WTC11 (cell line): ENCODE data around the gene ADCY2. TPM values are rescaled to one million over a fixed set of nuclear protein-coding genes. Genes with fewer than 3 reads are reported as not detected.

ENCODE experiments used
- ATAC-seq: fragments of 200-7000 bp; cut with Tn5 transposase; 2 replicates; pipeline ENCODE4 v1.10.0; 2021; ENCODE audit warnings: mild to moderate bottlenecking, moderate library complexity
- CTCF ChIA-PET: fragments of 300-600 bp; sonication (Branson Sonifier 250); formaldehyde crosslinking; loops from one replicate; lab custom pipeline; 2021; ENCODE audit warnings: antibody characterized with exemption; lab: Charles Lee
- POLR2A ChIA-PET: fragments of 350-600 bp; sonication (Branson Sonifier 250); formaldehyde crosslinking; loops from one replicate; lab custom pipeline; 2021; ENCODE audit warnings: antibody characterized with exemption; lab: Charles Lee
- DNase-seq: peaks from one replicate; pipeline ENCODE4 v3.0.0; 2021; ENCODE audit warnings: low spot score
- H3K27ac Mint-ChIP-seq: 2 replicates; pipeline ENCODE4 v1.8.0; 2021; ENCODE audit warnings: mixed read lengths
- H3K27me3 Mint-ChIP-seq: 2 replicates; pipeline ENCODE4 v1.8.0; 2021; ENCODE audit warnings: low read depth, mild to moderate bottlenecking, moderate library complexity, mixed read lengths
- H3K36me3 Mint-ChIP-seq: 2 replicates; pipeline ENCODE4 v1.8.0; 2021; ENCODE audit warnings: mixed read lengths
- H3K4me1 Mint-ChIP-seq: 2 replicates; pipeline ENCODE4 v1.8.0; 2022; ENCODE audit warnings: mixed read lengths
- H3K4me3 Mint-ChIP-seq: 2 replicates; pipeline ENCODE4 v1.8.0; 2021; ENCODE audit warnings: mild to moderate bottlenecking, moderate library complexity, mixed read lengths
- H3K9me3 Mint-ChIP-seq: 2 replicates; pipeline ENCODE4 v1.8.0; 2021; ENCODE audit warnings: mixed read lengths
- AFF4 ChIP-seq: sonication (generic); formaldehyde crosslinking; IDR thresholded peaks from 2 replicates; pipeline ENCODE4 v1.8.1; 2023; ENCODE audit warnings: mild to moderate bottlenecking, missing genetic modification reagents, borderline replicate concordance
- ATF2 ChIP-seq: sonication (generic); formaldehyde crosslinking; IDR thresholded peaks from 2 replicates; pipeline ENCODE4 v1.8.1; 2022; ENCODE audit warnings: low read depth, missing genetic modification reagents, borderline replicate concordance
- ATF3 ChIP-seq: sonication (generic); formaldehyde crosslinking; conservative IDR thresholded peaks from 2 replicates; pipeline ENCODE4 v1.8.1; 2022; ENCODE audit warnings: mild to moderate bottlenecking, missing genetic modification reagents
- ATF6 ChIP-seq: sonication (generic); formaldehyde crosslinking; IDR thresholded peaks from 2 replicates; pipeline ENCODE4 v1.8.1; 2023; ENCODE audit warnings: mild to moderate bottlenecking, missing genetic modification reagents
- CREB1 ChIP-seq: sonication (generic); formaldehyde crosslinking; IDR thresholded peaks from 2 replicates; pipeline ENCODE4 v1.8.0; 2023; ENCODE audit warnings: mild to moderate bottlenecking, missing genetic modification reagents
- ELF4 ChIP-seq: sonication (generic); formaldehyde crosslinking; IDR thresholded peaks from 2 replicates; pipeline ENCODE4 v1.8.1; 2022; ENCODE audit warnings: low read depth, mild to moderate bottlenecking, moderate library complexity, missing genetic modification reagents
- EMX1 ChIP-seq: fragments of 250-450 bp; sonication (Bioruptor Pico); IDR thresholded peaks from 2 replicates; pipeline ENCODE4 v1.8.0; 2021; ENCODE audit warnings: mild to moderate bottlenecking
- ERG ChIP-seq: fragments of 250-450 bp; sonication (Bioruptor Pico); IDR thresholded peaks from 2 replicates; pipeline ENCODE4 v1.8.0; 2021; ENCODE audit warnings: mild to moderate bottlenecking
- FOXP4 ChIP-seq: sonication (generic); formaldehyde crosslinking; IDR thresholded peaks from 2 replicates; pipeline ENCODE4 v1.8.0; 2022; ENCODE audit warnings: mild to moderate bottlenecking, missing genetic modification reagents
- GTF2I ChIP-seq: fragments of 250-450 bp; sonication (Bioruptor Pico); conservative IDR thresholded peaks from 2 replicates; pipeline ENCODE4 v1.4.0; 2021; ENCODE audit warnings: mild to moderate bottlenecking
- NR2C2 ChIP-seq: sonication (generic); formaldehyde crosslinking; IDR thresholded peaks from 2 replicates; pipeline ENCODE4 v1.8.0; 2022; ENCODE audit warnings: mild to moderate bottlenecking, missing genetic modification reagents
- PRRX2 ChIP-seq: fragments of 250-450 bp; sonication (Bioruptor Pico); IDR thresholded peaks from 2 replicates; pipeline ENCODE4 v1.8.0; 2021; ENCODE audit warnings: mild to moderate bottlenecking
- RELA ChIP-seq: sonication (generic); formaldehyde crosslinking; IDR thresholded peaks from 2 replicates; pipeline ENCODE4 v1.8.1; 2022; ENCODE audit warnings: missing genetic modification reagents, mild to moderate bottlenecking, borderline replicate concordance
- SMAD3 ChIP-seq: sonication (generic); formaldehyde crosslinking; IDR thresholded peaks from 2 replicates; pipeline ENCODE4 v1.8.0; 2022; ENCODE audit warnings: missing genetic modification reagents, mild to moderate bottlenecking, borderline replicate concordance
- ZBTB21 ChIP-seq: sonication (generic); formaldehyde crosslinking; IDR thresholded peaks from 2 replicates; pipeline ENCODE4 v1.8.1; 2023; ENCODE audit warnings: mild to moderate bottlenecking, missing genetic modification reagents, borderline replicate concordance
- ZBTB43 ChIP-seq: sonication (generic); formaldehyde crosslinking; IDR thresholded peaks from 2 replicates; pipeline ENCODE4 v1.8.1; 2023; ENCODE audit warnings: mild to moderate bottlenecking, missing genetic modification reagents
- ZNF423 ChIP-seq: fragments of 250-450 bp; sonication (Bioruptor Pico); IDR thresholded peaks from 2 replicates; pipeline ENCODE4 v2.1.2; 2022; ENCODE audit warnings: mild to moderate bottlenecking, moderate library complexity
- ZNF671 ChIP-seq: fragments of 250-450 bp; sonication (Bioruptor Pico); IDR thresholded peaks from 2 replicates; pipeline ENCODE4 v1.8.0; 2021; ENCODE audit warnings: mild to moderate bottlenecking
- ZSCAN18 ChIP-seq: fragments of 250-450 bp; sonication (Bioruptor Pico); IDR thresholded peaks from 2 replicates; pipeline ENCODE4 v2.1.2; 2022; ENCODE audit warnings: mild to moderate bottlenecking, moderate library complexity
- total RNA-seq: library from RNA; stranded (reverse); gene quantifications from 3 replicates; pipeline ENCODE4 v1.2.3, GENCODE V29; 2021

The ADCY2 gene
- total RNA-seq, 1 experiment from 2014 or later, result 142 TPM

- TF ChIP-seq AFF4 (CRISPR knock-in tag), result no peak
- TF ChIP-seq, all 79 proteins: peak for 0
Observed at GRCh38 chr5:7493081-7493480, 97.1 kb downstream of the ADCY2 start (continued).

- ChIA-PET POLR2A (interaction anchor here (0.6 kb wide), 1 partner anchor 1232 kb away, joined by 6 read pairs; no protein-coding TSS in a partner anchor), CTCF (interaction anchor here (1.2 to 1.8 kb wide), 4 partner anchors 9 to 26 kb away, joined by 3 to 14 read pairs (median 4); no protein-coding TSS in a partner anchor)
- H3K27me3 Mint-ChIP-seq, result no peaks in the 10 kb centered on the region
- H3K27ac Mint-ChIP-seq, result no peak overlapping the region
- TF ChIP-seq PRRX2 (CRISPR knock-in tag) (no peak), GTF2I (CRISPR knock-in tag) (no peak), ATF3 (CRISPR knock-in tag) (no peak), CREB1 (CRISPR knock-in tag) (no peak), ERG (no peak), ZBTB43 (CRISPR knock-in tag) (no peak), EMX1 (no peak), ELF4 (no peak), ZBTB21 (no peak), FOXP4 (no peak), RELA (CRISPR knock-in tag) (no peak), ATF6 (CRISPR knock-in tag) (no peak), SMAD3 (CRISPR knock-in tag) (no peak), NR2C2 (CRISPR knock-in tag) (no peak), ATF2 (no peak), ZNF423 (no peak), ZSCAN18 (CRISPR knock-in tag) (no peak), ZNF671 (no peak)
- no peak for DNase-seq
- H3K4me3 Mint-ChIP-seq, result no peak overlapping the region
- peaks cover 13% of the 10 kb centered on the region for H3K36me3 Mint-ChIP-seq
- peaks cover 16% of the 10 kb centered on the region for H3K4me1 Mint-ChIP-seq
- H3K9me3 Mint-ChIP-seq, result peaks cover 12% of the 10 kb centered on the region
- ATAC-seq, result no peak
Observed at GRCh38 chr5:7493622-7494021, 97.7 kb downstream of the ADCY2 start.
